Measurements from ENCODE around the gene MICB.
A peak's percentile ranks its signal among the peaks of the same experiment; 100 is the strongest.

MICB gene

GRCh38 chr6:31535538-31536324 lies 37.8 kb downstream of the MICB start:
- H3K4me3 ChIP-seq (ENCODE audit: low read depth, low read length), result no peak overlapping the region
- no peak for TF ChIP-seq CTCF (IDR thresholded peaks at IDR 0.05; ENCODE audit: borderline replicate concordance, insufficient read depth, low read depth, low read length)

DNA sequence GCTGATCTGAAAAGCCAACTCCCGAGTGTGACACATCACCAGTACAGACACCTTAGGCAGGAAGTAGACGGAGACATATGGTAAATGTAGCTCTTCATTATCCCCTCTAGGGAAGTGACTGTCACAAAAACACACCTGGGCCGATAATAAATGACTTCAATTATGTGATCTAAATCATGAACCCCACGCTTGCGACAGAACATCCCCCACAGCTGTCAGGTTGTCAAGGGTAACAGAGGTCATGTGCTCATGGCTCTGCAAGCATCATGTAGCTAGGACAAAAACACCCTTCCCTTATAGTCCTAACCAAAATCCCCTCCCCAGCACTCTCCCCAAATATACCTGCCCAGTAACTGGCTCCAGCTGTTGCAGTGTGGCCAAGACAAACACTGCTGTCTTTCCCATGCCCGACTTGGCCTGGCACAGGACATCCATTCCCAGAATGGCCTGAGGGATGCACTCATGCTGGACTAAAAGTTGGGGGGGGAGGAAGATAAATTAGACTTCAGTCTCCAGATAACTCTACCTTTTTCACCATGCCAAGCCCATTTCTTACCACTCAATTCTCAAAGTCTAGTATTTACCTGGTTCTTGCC lies 41.0 kb downstream of the MICB start:
- no peak for TF ChIP-seq CTCF (IDR thresholded peaks at IDR 0.05; ENCODE audit: borderline replicate concordance, insufficient read depth, low read depth, low read length)
- H3K4me3 ChIP-seq (ENCODE audit: low read depth, low read length), result no peak overlapping the region

DNA sequence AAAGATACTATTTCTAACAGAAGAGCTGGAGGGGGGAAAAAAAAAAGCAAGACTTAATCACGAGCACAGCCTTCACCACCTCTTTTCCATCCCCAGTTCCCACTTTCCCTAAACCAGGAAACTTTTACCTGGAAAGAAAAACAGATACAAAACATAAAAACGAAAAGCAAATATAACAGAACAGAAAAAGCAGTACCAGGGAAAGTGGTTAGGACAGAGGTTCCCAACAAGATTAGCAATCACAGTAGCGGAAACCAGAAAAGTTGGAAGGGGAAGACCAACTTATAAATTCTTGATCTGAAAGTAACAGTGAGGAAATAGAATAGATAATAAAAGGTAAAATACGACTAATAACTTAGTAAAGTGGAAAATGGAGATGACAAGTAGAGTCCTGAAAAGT lies 42.7 kb downstream of the MICB start:
- no peak for TF ChIP-seq CTCF (IDR thresholded peaks at IDR 0.05; ENCODE audit: borderline replicate concordance, insufficient read depth, low read depth, low read length)
- peak overlapping the region; percentile 67 for H3K4me3 ChIP-seq (ENCODE audit: low read depth, low read length)

DNA sequence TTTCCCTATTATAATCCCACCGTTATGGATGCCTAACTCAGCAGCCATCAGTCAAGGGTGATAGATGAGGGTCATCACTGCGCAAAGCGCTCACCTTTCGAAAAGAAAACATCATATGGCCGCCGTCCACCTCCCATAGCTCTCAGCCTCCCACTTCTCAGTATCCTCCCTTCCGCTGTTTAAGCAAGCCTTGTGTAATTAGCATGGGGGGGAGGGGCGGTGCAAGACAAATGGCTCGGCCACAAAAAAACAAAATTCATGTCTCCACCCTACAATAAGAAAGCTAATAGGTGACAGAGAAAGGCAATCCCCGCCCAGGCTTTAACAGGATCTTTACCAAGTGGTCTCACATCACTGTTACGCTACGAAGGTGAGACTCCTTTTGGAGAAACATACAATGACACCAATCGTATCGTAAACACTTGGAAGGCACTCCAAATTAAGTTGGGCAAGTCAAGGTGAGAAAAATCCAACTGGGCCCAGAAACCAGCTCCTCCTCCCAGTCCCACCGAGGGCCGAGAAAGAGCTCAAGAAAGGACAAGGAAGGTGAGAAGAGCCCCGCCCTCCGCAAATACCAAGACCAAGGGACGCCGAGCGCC lies 43.2 kb downstream of the MICB start:
- peak overlapping the region; percentile 67 for H3K4me3 ChIP-seq (ENCODE audit: low read depth, low read length)
- no peak for TF ChIP-seq CTCF (IDR thresholded peaks at IDR 0.05; ENCODE audit: borderline replicate concordance, insufficient read depth, low read depth, low read length)

- TF ChIP-seq CTCF (IDR thresholded peaks at IDR 0.05; ENCODE audit: borderline replicate concordance, insufficient read depth, low read depth, low read length), result no peak
- H3K4me3 ChIP-seq (ENCODE audit: low read depth, low read length), result peak within 1 kb of the TSS; percentile 67
These were observed 43.9 kb downstream of the MICB start, which contains the start of gene DDX39B for GRCh38 chr6:31541658-31542521. Gene DDX39B, minus strand, starts transcription at chr6:31542003. Its CDS starts 1,471 bp downstream, at chr6:31540532.

- H3K4me3 ChIP-seq (ENCODE audit: low read depth, low read length), result no peak overlapping the region
- no peak for TF ChIP-seq CTCF (IDR thresholded peaks at IDR 0.05; ENCODE audit: borderline replicate concordance, insufficient read depth, low read depth, low read length)
These were observed 45.7 kb downstream of the MICB start for GRCh38 chr6:31543639-31544038.

All from GM12875 (cell line).